Ramos (cell line): Measurements from ENCODE around the gene PTPRT.

Source experiments
- in situ Hi-C: fragments of 300-500 bp; cut with MboI; formaldehyde crosslinking; loops from one replicate; pipeline ENCODE4 v1.14.3; 2022; ENCODE audit warnings: low sequenced_read_pairs; ENCODE audit not compliant: unreplicated experiment

The PTPRT gene

DNA sequence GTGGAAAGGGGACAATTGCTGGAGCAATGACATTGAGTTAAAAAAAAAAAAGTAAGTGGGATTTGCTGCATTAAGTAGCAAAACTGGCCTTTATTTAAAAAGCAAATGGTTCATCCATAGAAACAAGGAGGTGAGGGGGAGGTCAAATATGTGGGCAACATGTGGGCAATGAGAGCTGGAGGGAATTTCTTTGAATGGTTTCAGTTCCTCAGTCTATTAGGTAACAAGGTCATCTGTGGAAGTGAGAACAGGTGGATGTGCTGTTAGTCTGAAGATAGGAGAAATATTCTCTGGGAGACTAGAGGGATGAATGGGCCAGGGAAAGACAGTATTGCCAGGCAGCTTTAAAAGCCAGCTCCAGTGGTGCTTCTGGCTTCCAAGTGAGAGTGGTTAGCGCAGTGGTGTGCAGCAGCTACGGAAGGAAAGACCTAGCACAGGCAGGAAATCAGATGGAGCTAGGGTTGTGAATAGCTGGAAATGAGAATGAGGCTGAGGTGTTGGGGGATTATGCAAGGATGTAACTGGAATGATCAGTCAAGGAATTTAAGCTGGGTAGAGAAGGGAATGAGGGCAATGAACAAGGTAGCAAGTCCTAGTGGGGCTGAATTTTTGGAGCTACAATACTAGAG is 727.6 kb downstream of the PTPRT start:
- in situ Hi-C loops = no loop called here

DNA sequence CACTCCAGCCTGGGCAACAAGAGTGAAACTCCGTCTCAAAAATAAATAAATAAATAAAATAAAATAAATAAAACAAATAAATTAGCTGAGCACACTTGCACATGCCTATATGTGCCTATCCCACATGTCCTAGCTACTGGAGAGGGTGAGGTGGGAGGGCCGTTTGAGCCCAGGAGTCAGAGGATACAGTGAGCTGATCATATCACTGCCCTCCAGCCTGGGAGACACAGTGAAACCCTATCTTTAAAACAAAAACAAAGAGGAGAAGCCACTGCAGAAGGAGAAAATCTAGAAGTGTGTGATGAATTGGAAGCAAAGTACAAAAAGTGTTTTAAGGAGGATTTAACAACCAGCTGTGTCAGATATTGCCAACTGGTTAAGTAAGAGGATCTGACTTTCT is 728.4 kb downstream of the PTPRT start:
- in situ Hi-C loops = no loop called here

DNA sequence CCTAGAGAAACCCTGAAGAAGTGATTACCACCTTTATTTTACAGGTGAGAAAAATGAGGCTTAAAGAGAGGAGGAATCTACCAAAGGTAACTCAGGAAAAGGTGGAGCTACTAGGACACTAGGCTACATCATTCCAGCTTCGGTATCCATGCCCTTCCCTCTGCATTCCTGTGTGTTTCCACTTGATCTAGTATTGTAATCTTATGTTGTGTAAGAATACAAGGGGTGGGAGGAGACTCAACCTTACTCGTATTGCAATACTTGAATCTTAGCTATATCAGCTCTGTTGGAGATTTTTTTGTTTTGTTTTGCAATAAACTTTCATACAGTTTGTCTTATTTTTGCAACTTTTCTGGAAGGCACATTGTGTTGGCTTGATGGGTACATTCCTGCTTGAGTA is 742.4 kb downstream of the PTPRT start:
- in situ Hi-C loops = no loop called here

DNA sequence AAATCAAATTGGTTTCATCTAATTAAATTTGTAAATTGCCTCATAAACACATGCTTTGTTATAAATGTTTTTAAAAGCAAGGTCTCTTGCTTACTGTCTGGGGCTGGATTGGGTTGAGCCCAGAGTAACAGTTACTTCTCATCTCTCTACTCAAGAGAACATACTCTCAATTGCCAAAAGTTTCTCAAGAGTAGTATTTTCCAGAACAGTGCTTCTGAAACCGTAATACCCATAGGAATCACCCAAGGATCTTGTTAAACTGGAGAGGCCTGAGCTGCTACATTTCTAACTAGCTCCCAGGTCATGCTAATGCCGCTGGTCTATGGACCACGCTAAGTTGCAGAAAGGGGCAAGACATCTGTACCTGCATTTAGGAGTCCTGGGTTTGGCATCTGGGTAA is 744.9 kb downstream of the PTPRT start:
- in situ Hi-C loops = no loop called here

DNA sequence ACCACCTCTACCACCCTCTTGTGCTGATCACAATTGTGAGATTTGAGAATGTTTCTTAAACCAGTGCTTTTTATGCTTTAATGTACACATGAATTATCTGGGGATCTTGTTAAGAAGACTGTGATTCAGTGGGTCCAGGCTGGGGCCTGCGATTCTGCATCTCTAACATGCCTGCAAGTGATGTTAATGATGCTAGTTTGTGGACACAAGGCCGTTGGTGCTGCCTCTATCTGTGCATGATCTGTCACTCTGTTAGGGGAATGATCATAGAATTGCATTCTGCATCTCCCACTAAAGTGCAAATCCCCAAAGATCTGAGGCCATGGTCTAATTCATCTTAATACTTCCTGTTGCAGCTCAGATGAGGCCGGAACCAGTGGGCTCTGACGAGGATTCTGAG is 746.5 kb downstream of the PTPRT start:
- in situ Hi-C loops = no loop called here

DNA sequence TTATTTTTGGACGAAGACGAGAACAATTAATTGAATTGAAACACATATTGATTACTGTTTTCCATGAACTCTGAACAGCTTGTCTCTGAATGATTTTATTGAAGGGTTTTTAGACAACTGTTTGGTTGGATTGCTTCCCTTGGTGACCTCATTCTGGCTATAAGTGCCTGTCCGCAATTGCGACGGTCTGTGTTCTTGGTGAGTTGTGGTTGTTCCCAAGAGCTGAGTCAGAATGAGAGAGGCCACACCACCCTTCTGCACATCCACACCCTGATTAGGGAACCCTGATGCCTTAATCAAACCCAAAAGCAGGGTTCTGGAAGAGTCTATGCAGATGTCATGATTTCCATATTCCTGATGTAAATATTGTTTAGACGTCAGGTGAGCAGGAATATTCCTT is 747.0 kb downstream of the PTPRT start:
- in situ Hi-C loops = no loop called here

DNA sequence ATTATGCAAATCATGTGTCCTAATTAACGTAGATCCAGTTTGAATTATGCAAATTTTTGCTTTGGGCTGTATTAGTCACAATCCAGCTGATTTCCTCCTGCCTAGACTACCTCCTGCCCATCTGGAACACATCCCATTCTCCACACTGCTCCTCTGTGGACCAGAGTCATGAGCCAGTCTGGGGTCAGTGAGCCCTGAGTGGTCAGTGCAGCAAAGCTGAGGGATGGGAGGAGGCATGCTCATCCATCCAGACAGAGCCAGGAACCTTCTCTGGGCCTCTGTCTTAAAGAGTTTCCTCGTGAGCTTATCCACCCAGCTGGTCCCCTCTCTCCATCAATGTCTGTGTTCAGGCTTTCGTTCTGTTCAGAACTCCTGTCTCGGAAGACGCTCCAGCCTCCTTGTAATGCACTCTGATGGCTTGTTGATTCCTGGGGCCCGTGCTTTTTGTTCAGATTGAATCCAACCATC is 747.8 kb downstream of the PTPRT start:
- in situ Hi-C loops = no loop called here

DNA sequence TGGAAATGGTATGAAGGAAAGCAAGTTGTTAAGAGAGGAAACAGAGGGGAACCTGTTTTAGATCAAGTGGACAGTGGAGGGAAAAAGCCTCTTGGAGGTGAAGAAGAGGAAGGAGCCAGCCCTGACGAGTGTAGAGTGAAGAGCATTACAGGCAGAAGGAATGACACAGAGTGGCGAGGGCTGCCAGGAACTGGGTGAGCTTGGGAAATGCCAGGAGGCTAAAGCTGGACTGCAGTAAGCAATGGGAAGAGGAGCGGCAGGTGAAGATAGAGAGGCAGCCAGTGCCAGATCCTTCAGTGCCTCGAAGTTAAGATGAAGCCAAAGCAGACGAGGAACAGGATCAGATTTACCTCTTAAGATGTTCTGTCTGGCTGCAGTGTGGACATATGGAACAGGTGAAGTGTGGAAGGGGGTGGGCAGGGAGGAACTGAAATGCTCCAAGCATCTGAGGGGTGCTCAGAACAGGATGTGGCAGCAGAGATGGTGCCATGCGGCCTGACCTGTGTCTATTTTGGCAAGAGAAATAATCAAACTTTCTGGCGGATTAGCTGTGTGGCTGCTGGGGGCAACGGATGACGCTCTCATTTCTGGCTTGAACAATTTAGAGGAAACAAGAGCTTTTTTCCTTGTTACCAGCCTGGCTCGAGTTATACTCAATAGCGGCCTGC is 748.4 kb downstream of the PTPRT start:
- in situ Hi-C loops = no loop called here

DNA sequence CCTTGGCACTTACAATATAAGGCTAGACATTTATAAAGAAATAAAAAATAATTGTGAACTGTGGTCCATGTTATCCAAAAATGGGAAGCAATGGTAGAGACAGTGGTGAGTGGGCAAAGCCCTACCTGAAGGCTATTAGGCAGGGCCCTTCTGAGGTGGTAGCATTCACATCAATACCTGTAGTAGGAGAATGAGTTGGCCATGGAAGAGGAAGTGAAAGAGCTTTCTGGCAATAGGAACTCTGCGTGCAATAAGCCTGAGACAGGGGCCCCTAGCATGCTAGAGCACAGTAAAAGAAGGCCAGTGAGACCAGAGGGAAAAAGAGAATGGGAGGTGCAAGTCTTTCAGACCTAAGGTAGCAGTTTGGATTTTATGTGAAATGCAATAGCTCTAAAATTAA is 754.5 kb downstream of the PTPRT start:
- in situ Hi-C loops = no loop called here

DNA sequence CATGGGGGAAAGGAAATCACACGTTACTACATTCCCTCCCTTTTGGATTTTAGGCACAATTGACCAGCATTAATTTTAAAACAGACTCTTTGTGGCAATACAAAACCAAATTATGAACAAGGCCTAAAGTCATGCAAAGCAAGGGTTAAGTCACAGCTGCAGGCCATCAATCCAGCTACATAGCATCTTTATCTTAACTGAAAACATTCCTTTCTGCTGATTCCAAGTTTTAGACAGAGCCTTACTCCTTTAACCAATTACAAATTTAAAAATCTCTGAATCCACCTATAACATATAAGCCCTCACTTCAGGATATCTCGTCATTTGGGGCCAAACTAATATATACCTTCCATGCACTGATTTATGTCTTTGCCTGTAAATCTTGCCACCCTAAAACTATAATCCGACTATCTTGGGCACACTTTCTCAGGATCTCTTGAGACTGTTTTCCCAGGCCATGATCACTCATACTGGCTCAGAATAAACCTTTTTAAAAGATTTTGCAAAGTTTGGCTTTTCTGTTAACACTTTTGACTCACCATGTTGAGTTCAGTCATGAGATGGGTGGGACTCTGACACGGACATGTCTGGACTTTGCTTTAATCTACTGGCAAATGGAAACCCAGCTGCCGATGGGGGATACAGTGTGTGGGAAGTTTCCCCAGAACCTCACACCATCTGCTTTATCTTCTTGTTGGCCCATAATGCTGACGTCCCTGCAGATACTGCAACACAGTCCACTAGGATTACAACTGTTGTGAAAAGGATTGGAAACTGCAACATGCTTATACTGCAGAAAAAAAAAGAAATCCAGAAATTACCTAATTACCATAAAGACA is 757.0 kb downstream of the PTPRT start:
- in situ Hi-C loops = no loop called here

DNA sequence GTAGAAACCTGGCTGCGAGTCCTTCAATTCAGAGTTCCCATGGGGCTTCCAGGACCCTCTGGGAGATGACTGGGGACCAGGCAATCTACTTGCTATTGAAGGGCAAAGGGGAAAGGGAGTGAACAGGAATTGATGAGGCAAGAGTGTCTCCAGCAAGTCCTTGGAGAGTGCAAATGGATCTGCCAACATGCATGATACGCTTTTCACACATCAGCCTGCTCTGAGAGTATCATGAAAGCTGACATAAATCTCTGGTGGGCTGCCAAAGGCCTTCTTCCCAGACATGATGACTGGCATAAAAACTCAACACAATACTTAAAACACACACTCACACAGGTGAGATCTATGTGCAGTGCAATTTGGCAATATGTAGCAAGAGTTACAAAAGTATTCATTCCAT is 759.1 kb downstream of the PTPRT start:
- in situ Hi-C loops = no loop called here

DNA sequence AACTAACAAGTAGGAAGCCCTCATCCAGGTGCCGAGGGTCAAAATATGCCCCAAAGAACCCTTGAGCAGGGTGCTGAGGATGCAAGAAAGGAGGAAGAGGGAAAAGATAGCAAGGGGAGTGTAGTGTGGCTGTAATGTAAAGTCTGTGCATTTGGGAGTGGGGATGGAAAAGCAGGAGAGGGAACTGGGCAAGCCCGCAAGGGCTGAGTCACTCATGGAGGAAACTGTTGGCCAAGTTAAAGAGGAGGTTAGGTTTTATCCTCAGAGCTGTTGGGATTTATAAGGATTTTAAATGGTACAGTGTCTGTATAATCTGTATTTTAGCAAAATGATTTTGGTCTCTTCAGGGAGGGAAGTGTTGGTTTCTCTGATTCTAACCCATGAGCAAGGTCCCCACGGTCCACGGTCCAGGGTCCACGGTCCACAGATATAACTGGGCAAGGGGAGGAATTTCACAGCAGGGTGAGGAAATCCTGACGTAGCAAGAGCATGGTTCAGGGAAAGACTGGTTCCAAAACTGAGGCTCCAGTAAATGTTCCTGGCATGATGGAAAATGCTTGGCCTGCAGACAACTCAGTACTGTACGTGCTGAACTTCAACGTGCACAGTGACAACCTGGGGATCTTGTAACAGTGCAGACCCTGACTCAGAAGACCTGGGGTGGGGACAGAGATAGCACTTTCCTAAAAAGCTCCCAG is 759.8 kb downstream of the PTPRT start:
- in situ Hi-C loops = no loop called here

DNA sequence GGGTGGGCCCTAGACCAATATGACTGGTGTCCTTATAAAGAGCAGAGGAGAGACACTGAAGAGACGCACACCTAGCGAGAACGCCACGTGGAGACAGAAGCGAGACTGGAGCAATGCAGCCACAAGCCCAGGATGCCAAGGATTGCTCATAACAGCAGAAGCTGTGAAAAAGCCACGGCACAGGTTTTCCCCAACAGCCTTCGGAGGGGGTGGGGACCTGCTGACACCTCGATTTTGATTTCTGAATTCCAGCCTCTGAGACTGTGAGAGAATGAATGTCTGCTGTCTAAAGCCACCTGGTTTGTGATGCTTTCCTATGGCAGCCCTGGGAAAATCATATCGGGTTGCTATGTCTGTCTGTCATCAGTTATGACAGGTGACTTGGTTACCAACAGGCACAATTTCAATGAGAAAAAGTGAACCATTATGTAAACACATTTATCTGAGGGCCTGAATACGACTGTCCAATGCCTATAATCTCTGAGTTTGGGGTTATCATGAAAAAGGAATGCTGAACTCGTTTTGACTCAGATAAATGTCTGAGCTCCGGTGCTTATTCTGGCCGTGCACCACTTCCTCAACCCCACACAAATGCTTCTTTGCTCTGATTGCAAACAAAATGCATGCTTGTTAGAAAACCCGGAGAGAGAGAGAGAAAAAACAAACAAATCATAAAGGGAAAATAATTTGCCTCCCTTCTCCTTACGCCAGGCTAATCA is 769.7 kb downstream of the PTPRT start:
- in situ Hi-C loops = no loop called here

DNA sequence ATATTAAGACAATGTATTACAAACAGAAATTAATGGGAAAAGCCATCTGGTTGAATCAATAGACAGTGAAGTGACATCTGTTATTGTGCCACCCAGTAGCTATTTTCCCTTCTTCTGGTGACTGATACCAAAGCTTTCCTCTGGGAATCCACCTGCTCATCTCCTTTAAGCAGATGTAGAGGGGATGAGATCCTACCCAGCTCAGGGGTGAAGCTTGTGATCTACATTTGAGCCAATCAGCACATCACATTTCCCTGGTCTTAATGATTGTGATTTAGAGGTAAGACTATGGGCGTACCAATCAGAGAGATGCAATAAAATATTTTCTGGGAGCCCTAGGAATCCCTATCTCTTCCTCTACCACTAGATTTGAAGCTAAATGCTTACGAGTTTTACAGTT is 782.9 kb downstream of the PTPRT start:
- in situ Hi-C loops = no loop called here

DNA sequence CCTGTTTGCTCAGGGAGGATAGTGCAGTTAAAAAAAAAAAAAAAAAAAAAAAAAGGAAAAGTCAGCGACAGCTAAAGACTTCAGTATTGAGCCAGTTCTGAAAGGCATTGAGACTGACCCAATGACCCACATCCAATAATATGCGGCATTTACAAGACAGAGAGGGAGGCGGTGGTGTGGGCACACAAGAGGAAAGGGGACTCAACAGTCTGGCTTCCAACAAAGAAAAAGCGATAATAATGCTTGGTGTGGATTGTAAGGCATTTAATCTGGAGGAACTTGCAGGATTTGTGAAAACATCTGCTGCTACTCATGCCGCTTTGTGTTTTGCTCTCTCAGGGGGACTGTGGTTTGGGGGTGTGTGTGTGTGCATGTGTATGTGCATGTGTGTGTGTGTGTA is 787.3 kb downstream of the PTPRT start:
- in situ Hi-C loops = no loop called here

DNA sequence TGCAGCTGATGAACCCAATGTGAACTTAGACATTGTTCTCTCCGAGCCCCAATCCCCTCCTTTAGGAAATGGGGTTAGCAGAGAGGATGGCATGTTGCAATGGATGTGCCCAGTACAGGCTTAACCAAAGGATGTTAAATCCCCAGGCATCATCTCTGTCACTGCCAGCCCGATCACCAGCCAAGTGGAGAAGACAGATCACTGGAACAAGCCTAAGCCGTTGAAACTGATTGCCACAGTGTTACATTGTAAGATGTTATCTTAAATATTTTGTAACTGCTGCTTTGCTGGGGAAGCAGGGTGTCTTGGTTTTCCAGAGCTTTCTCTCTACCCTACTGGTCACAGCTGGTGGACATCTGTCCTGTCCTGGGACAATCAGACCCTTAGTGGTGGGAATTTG is 788.1 kb downstream of the PTPRT start:
- in situ Hi-C loops = no loop called here

DNA sequence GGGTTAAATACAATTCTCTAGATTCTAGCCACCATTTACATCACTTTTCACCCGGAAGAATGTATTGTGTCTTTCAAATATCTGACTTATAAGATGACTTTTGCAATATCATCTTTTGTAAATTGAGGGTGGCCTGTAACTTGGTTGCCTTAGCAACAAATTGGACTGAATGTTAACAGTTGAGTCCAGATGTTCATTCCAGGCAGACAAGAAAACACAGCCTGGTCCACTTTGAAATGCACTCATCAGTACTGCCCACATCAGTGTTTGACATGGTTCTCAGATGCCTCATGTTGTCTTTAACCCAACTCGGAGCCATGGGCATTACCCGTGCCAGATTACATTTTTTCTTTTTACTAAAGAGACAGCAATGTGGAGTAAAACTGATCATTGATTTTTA is 789.9 kb downstream of the PTPRT start:
- in situ Hi-C loops = no loop called here

DNA sequence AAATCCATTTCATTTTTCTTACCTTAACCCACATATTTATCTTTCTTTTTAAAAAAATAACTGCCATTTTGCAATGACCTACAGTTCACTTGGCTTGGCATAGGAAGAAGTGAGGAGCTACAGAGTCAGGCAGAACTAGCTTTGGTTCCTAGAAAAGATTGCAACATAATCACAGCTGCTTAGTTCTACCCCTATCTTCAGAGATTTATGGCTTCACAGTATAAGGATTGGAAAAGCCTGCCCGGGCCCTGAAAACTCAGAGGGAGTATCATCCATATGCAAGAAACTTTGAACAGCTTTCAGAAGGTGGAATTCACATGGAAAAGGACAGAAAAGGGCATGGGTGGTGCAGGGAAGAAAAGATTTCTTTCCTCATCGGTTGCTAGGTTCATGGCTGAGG is 797.3 kb downstream of the PTPRT start:
- in situ Hi-C loops = no loop called here

DNA sequence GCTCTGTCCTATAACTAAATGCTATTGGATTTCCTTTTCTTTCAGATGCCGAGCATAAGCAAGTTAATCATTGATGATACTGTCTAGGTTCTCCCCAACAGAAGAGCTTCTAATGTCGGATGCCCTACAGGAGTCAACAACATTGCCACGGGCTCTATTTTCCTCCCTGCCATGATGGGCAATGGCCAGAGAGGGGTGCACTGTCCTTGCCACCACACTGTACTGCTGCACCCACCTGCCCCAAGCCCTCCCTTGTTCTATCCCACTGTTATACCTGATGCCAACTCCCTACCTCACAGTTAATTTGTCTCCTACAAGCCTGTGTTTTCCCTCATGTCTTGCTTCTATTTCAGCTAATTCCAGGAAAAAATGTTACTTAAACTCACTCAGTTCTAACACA is 797.9 kb downstream of the PTPRT start:
- in situ Hi-C loops = no loop called here

DNA sequence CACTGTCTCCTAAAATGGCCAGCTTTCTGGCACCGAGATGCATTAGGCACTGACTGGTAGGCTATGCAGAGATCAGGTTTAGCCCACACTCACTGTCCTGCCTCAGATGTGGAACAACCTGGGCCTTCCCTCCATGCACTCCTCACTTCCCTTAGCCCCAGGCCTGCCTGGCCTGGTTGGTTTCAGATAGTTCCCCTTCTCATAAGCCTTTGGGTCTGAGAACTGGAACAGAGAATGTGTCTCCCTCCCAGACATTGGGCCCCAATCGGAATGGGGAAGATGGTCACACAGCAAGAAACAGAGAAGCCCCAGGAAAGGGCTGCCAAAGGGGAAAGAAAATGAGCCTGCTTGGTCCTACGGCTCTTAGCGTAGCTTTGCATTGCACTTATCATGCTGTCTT is 809.4 kb downstream of the PTPRT start:
- in situ Hi-C loops = no loop called here
